A549 (cell line): ENCODE results near the gene MAPKAP1. TPM values are rescaled to one million over a fixed set of nuclear protein-coding genes. Genes with fewer than 3 reads are reported as not detected.
A peak's percentile ranks its signal among the peaks of the same experiment; 100 is the strongest.

Experiments
- ATAC-seq, 2 experiments: fragments of 200-7000 bp in 1 of 2; fragments of >200 bp in 1 of 2; cut with Nextera tagmentation in 1 of 2; cut with Tn5 transposase in 1 of 2; 3 replicates each; pipeline versions ENCODE4 v1.8.0 to v1.9.1; 2018 to 2020; ENCODE audit warnings: mild to moderate bottlenecking in 1 of 2, moderate library complexity in 1 of 2
- CTCF ChIA-PET: fragments of 300-600 bp; sonication (Branson Sonifier 250); formaldehyde crosslinking; extraction: SDS; loops from one replicate; lab custom pipeline; 2021; ENCODE audit warnings: antibody characterized with exemption, inconsistent platforms; lab: Yijun Ruan, JAX
- POLR2A ChIA-PET: fragments of 350-600 bp; formaldehyde crosslinking; extraction: SDS; loops from one replicate; lab custom pipeline; 2021; ENCODE audit warnings: antibody characterized with exemption, inconsistent platforms; lab: Yijun Ruan, JAX
- DNase-seq, 2 experiments: peaks; one replicate each; pipeline versions ENCODE4 v3.0.0 to v3.0.0-alpha.2; 2011 to 2016; ENCODE audit warnings: low read depth in 1 of 2, low spot score in 1 of 2
- FAIRE-seq: peaks from 2 replicates; lab custom pipeline; 2011; peaks lifted over from hg19 to GRCh38; lab: Jason Lieb, UNC
- H3K27ac ChIP-seq, 2 experiments: fragments of >200 bp; sonication (Bioruptor Twin); formaldehyde crosslinking; 3 replicates each; pipeline ENCODE4 v1.5.1; 2016 to 2017
- H3K4me1 ChIP-seq: fragments of >200 bp; sonication (Bioruptor Twin); formaldehyde crosslinking; 3 replicates; pipeline ENCODE4 v1.6.1; 2016
- H3K4me2 ChIP-seq: fragments of >200 bp; sonication (Bioruptor Twin); formaldehyde crosslinking; 3 replicates; pipeline ENCODE4 v1.6.1; 2016
- H3K4me3 ChIP-seq: fragments of >200 bp; sonication (Bioruptor Twin); formaldehyde crosslinking; 3 replicates; pipeline ENCODE4 v1.5.1; 2016
- H3K9me3 ChIP-seq: fragments of >200 bp; sonication (Bioruptor Twin); formaldehyde crosslinking; 3 replicates; pipeline ENCODE4 v1.6.1; 2016
- BHLHE40 ChIP-seq: IDR thresholded peaks from 2 replicates; pipeline ENCODE4 v1.6.1; 2012; ENCODE audit warnings: low read depth, low read length, inconsistent platforms
- CBX2 ChIP-seq: fragments of 200-600 bp; sonication (generic); IDR thresholded peaks from 2 replicates; pipeline ENCODE4 v1.6.1; 2016; ENCODE audit warnings: low read depth, mild to moderate bottlenecking, borderline replicate concordance
- CHD2 ChIP-seq: fragments of 150-350 bp; IDR thresholded peaks from 2 replicates; pipeline ENCODE4 v1.6.1; 2014; ENCODE audit warnings: low read length; ENCODE audit not compliant: partially characterized antibody
- E2F6 ChIP-seq: IDR thresholded peaks from 2 replicates; pipeline ENCODE4 v1.6.1; 2012; ENCODE audit warnings: low read depth, borderline replicate concordance
- EHF ChIP-seq: fragments of 250-450 bp; sonication (Bioruptor Pico); IDR thresholded peaks from 2 replicates; pipeline ENCODE4 v1.5.0; 2020; ENCODE audit warnings: mild to moderate bottlenecking
- EP300 ChIP-seq, 2 experiments: fragments of >200 bp; sonication (Bioruptor Twin); formaldehyde crosslinking; IDR thresholded peaks; 2 replicates in 1 of 2; 3 replicates in 1 of 2; pipeline ENCODE4 v1.6.1; 2016 to 2017
- FOSL2 ChIP-seq, 2 experiments: fragments of 450-650 bp in 1 of 2; fragments of >200 bp in 1 of 2; sonication (Bioruptor Twin) in 1 of 2; formaldehyde crosslinking; IDR thresholded peaks; 2 replicates each; pipeline versions ENCODE4 v1.5.0 to v1.6.1; 2016 to 2020; ENCODE audit warnings: mild to moderate bottlenecking in 1 of 2, moderate library complexity in 1 of 2
- GATA3 ChIP-seq: IDR thresholded peaks from 2 replicates; pipeline ENCODE4 v1.6.1; 2012; ENCODE audit warnings: borderline replicate concordance
- HES2 ChIP-seq: fragments of >200 bp; sonication (Bioruptor Twin); formaldehyde crosslinking; IDR thresholded peaks from 2 replicates; pipeline ENCODE4 v1.6.1; 2016
- HOXB5 ChIP-seq: fragments of 250-450 bp; sonication (Bioruptor Pico); IDR thresholded peaks from 2 replicates; pipeline ENCODE4 v1.5.0; 2020; ENCODE audit warnings: mild to moderate bottlenecking, moderate library complexity
- JUNB ChIP-seq: fragments of >200 bp; sonication (Bioruptor Twin); formaldehyde crosslinking; IDR thresholded peaks from 2 replicates; pipeline ENCODE4 v1.6.1; 2016
- KDM1A ChIP-seq: fragments of 200-600 bp; sonication (generic); IDR thresholded peaks from 2 replicates; pipeline ENCODE4 v1.6.1; 2016; ENCODE audit warnings: low read depth, mild to moderate bottlenecking
- KDM5A ChIP-seq: fragments of 200-600 bp; sonication (generic); IDR thresholded peaks from 2 replicates; pipeline ENCODE4 v1.6.1; 2016; ENCODE audit warnings: antibody characterized with exemption, mild to moderate bottlenecking
- MAX ChIP-seq: IDR thresholded peaks from 2 replicates; pipeline ENCODE4 v1.6.1; 2012
- MAZ ChIP-seq: fragments of 150-350 bp; IDR thresholded peaks from 2 replicates; pipeline ENCODE4 v1.6.1; 2014; ENCODE audit warnings: antibody characterized with exemption, low read depth, low read length, borderline replicate concordance
- MYC ChIP-seq: IDR thresholded peaks from 2 replicates; pipeline ENCODE4 v1.6.1; 2012; ENCODE audit warnings: mild to moderate bottlenecking, inconsistent platforms, low read length, improper control_type of control experiment, borderline replicate concordance
- NPAS2 ChIP-seq: fragments of 250-450 bp; sonication (Bioruptor Pico); IDR thresholded peaks from 2 replicates; pipeline ENCODE4 v1.8.0; 2022; ENCODE audit warnings: mild to moderate bottlenecking, moderate library complexity, borderline replicate concordance
- NR3C1 ChIP-seq: fragments of >200 bp; sonication (Bioruptor Twin); formaldehyde crosslinking; IDR thresholded peaks from 3 replicates; pipeline ENCODE4 v1.6.1; 2017
- PHF8 ChIP-seq: fragments of 200-600 bp; sonication (generic); IDR thresholded peaks from 2 replicates; pipeline ENCODE4 v1.6.1; 2016; ENCODE audit warnings: low read depth, mild to moderate bottlenecking, antibody characterized with exemption, moderate library complexity, borderline replicate concordance
- POLR2AphosphoS2 ChIP-seq: conservative IDR thresholded peaks from 2 replicates; pipeline ENCODE4 v1.6.1; 2012; ENCODE audit warnings: low read length, improper control_type of control experiment, inconsistent platforms
- RCOR1 ChIP-seq: fragments of 150-350 bp; IDR thresholded peaks from 2 replicates; pipeline ENCODE4 v1.6.1; 2014; ENCODE audit warnings: antibody characterized with exemption, low read length, low read depth
- REST ChIP-seq: fragments of 200-600 bp; sonication (generic); IDR thresholded peaks from 2 replicates; pipeline ENCODE4 v1.6.1; 2016; ENCODE audit warnings: antibody characterized with exemption, mild to moderate bottlenecking, moderate library complexity
- RNF2 ChIP-seq: fragments of 200-600 bp; sonication (generic); IDR thresholded peaks from 2 replicates; pipeline ENCODE4 v1.6.1; 2016; ENCODE audit warnings: low read depth, mild to moderate bottlenecking, antibody characterized with exemption, moderate library complexity, borderline replicate concordance
- USF2 ChIP-seq: fragments of 450-650 bp; IDR thresholded peaks from 2 replicates; pipeline ENCODE4 v1.6.1; 2014; ENCODE audit warnings: antibody characterized with exemption
- ZC3H11A ChIP-seq: fragments of 450-650 bp; IDR thresholded peaks from 2 replicates; pipeline ENCODE4 v1.6.1; 2014; ENCODE audit warnings: antibody characterized with exemption, mild to moderate bottlenecking
- ZFP36 ChIP-seq: fragments of 450-650 bp; IDR thresholded peaks from 2 replicates; pipeline ENCODE4 v1.6.1; 2014; ENCODE audit warnings: borderline replicate concordance; ENCODE audit not compliant: partially characterized antibody
- WGBS: methylation state at CpG from one replicate; pipeline ENCODE4 v1.1.6; 2017; ENCODE audit errors: missing lambda C conversion rate; 5-methylcytosine and 5-hydroxymethylcytosine counted together
- polyA plus RNA-seq, 4 experiments: library from polyadenylated mRNA; depleted of rRNA in 3 of 4; stranded (reverse); fragments of >200 nt; fragmentation: RNase III in 1 of 4; extraction: RNeasy Plus Mini Kit Qiagen cat#74134 plus additional on column Dnase treatment in 1 of 4; gene quantifications; 2 replicates in 3 of 4; 3 replicates in 1 of 4; pipeline ENCODE4 v1.2.3, GENCODE V29; 2011 to 2017

MAPKAP1 gene
- polyA plus RNA-seq, 2 of the 4 experiments (the other 2 are of a cell fraction), result 49.9 to 119 TPM

GRCh38 chr9:125538092-125538473, 168.9 kb downstream of the MAPKAP1 start (continued):
- TF ChIP-seq ZC3H11A (no peak), JUNB (peak; percentile 52), KDM1A (no peak), KDM5A (no peak), REST (no peak), HES2 (no peak), FOSL2 (IDR thresholded peaks at IDR 0.05) (peak; percentile 73), FOSL2 (CRISPR knock-in tag; IDR thresholded peaks at IDR 0.05) (peak; percentile 88), RCOR1 (no peak), MYC (no peak), HOXB5 (CRISPR knock-in tag) (no peak), EHF (no peak), CHD2 (no peak), EP300 (IDR thresholded peaks at IDR 0.05) (no peak), RNF2 (no peak), MAZ (no peak), PHF8 (no peak), MAX (peak; percentile 68), NR3C1 (no peak), E2F6 (no peak; the same call in 1 of the 2 replicates), ZFP36 (no peak), GATA3 (peak; percentile 49; the same call in 1 of the 2 replicates), BHLHE40 (no peak), NPAS2 (CRISPR knock-in tag) (no peak)
- TF ChIP-seq, all 56 proteins: peak for 8

- ChIA-PET CTCF (interaction anchor here (0.6 to 3.6 kb wide), 6 partner anchors 14 to 208 kb away, joined by 3 to 17 read pairs (median 4); no protein-coding TSS in a partner anchor), POLR2A (no interaction called here)
- H3K4me2 ChIP-seq, result peak overlapping the region; percentile 77
- no peaks in the 10 kb centered on the region for H3K9me3 ChIP-seq
- TF ChIP-seq MYC (no peak), E2F6 (0 out of 2 replicates have a peak, but pooled peaks have one; percentile 20), POLR2AphosphoS2 (no peak), REST (no peak), USF2 (no peak), JUNB (no peak), CBX2 (no peak)
- WGBS, result 51% methylated on average over 2 of the region's 2 CpGs
- peak overlapping the region; percentile 77 to 85 for H3K27ac ChIP-seq
- FAIRE-seq (no peak), ATAC-seq (peak; percentile 52 to 77; a peak in 4 of 6 replicates), DNase-seq (peak; percentile 9 to 34)
- H3K4me1 ChIP-seq, result peaks cover 74% of the 10 kb centered on the region
- H3K4me3 ChIP-seq, result peak overlapping the region; percentile 1; the same call in 1 of the 3 replicates
Measured at GRCh38 chr9:125537442-125538091, 169.4 kb downstream of the MAPKAP1 start.
